GM10248 (cell line): ENCODE data around the gene STUB1.
A peak's percentile ranks its signal among the peaks of the same experiment; 100 is the strongest.

ENCODE experiments used
- CTCF ChIA-PET: fragments of 300-600 bp; sonication (Branson Sonifier 250); formaldehyde crosslinking; extraction: SDS; loops from one replicate; lab custom pipeline; 2021; ENCODE audit warnings: antibody characterized with exemption; lab: Yijun Ruan, JAX
- POLR2A ChIA-PET: fragments of 350-650 bp; sonication (Branson Sonifier 250); formaldehyde crosslinking; extraction: SDS; loops from one replicate; lab custom pipeline; 2020; ENCODE audit warnings: antibody characterized with exemption; lab: Yijun Ruan, JAX
- DNase-seq: peaks from one replicate; pipeline ENCODE4 v3.0.0; 2012; ENCODE audit errors: extremely low spot score
- CTCF ChIP-seq: IDR thresholded peaks from 2 replicates; pipeline ENCODE4 v1.5.1; 2012; ENCODE audit warnings: mild to moderate bottlenecking, low read depth; ENCODE audit errors: extremely low read depth, missing control alignments, control extremely low read depth

Gene STUB1

DNA sequence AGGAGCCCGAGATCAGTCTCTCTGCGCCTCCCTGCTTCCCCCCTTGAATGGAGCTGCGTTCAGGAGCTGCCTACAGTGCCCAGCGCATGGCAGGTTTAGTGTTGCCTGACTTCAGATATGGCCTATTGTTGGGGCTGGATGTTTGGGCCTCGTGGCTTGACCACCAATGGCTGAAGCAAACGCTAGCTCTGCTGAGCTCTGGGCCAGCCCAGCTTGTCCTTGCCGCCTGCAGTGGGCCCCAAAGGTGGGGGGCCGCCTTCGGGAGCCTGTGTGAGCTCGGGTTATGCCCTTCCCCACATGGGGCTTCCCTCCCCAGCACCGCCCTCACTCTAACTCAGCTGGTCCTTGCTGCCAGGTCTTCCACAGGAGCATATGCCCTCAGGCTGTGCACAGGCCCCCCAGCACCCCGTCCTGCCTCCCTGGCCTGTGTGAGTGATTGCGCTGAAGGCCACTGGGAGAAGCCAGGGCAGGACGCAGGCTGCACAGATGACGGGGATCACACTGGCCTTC lies 42.1 kb upstream of the STUB1 start:
- POLR2A ChIA-PET = no interaction called here
- DNase-seq = no peak
- no peak for TF ChIP-seq CTCF
- CTCF ChIA-PET = interaction anchor here (2.5 kb wide), 1 partner anchor 11 kb away, joined by 13 read pairs; the partner anchor contains the start of gene WDR90

GRCh38 chr16:638836-639235 lies 41.4 kb upstream of the STUB1 start:
- CTCF ChIA-PET = no interaction called here
- DNase-seq = no peak
- POLR2A ChIA-PET = no interaction called here
- no peak for TF ChIP-seq CTCF

DNA sequence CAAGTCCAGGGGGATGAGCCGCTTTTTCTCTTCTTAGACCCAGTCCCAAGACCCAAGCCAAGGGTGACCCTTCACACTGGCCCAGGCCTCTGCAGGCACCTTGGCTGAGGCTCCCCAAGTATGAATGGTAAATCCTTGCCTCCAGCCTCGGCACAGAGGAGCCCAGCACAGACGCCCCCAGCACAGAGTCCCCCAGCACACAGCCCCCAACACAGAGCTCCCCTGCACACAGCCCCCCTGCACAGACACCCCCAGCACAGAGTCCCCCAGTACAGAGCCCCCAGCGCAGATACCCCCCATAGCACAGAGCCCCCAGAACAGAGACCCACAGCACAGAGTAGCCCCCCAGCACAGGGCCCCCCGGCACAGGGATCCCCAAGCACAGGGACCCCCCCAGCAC lies 39.6 kb upstream of the STUB1 start:
- ChIA-PET POLR2A (no interaction called here), CTCF (no interaction called here)
- DNase-seq = no peak
- TF ChIP-seq CTCF = no peak

DNA sequence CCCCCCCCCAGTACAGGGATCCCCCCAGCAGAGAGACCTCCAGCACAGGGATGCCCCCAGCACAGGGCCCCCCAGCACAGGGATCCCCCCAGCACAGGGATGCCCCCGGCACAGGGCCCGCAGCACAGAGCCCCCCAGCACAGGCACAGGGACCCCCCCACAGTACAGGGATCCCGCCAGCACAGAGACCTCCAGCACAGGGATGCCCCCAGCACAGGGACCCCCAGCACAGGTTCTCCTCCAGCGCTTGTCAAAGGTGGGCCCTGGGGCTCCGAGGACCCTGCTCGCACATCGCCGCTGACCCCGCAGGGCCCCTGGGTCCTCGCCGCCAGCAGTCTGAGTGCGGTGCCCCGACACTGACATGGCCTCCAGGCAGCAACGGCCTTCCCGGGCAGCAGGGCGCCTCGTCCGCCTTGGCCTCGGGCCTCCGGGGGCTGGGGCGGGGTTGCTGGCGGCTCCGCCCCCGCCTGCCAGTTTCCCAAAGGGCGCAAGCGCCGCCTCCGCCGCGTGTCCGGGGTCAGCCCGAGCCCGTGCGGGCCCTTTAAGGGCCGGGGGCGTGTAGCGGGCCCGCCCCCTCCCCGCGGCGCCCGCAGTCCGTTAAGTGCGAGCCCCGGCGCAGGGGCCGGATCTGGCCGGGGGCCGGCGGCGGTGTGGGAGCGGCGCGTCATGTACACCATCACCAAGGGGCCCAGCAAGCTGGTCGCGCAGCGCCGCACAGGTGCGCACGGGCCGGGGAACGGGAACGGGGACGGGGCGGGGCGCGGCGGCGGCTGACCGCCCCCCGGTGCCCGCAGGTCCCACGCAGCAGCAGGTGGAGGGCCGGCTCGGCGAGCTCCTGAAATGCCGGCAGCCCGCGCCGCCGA lies 38.7 kb upstream of the STUB1 start, which contains the start of gene MCRIP2:
Gene MCRIP2, plus strand, starts transcription at position 503 of the 863 bp plus-strand sequence. Its CDS starts 164 bp downstream, at position 667.
- ChIA-PET POLR2A (interaction anchor here (1.1 kb wide), 1 partner anchor 32 kb away, joined by 3 read pairs; no protein-coding TSS in a partner anchor), CTCF (no interaction called here)
- DNase-seq = peak; percentile 92
- no peak for TF ChIP-seq CTCF

DNA sequence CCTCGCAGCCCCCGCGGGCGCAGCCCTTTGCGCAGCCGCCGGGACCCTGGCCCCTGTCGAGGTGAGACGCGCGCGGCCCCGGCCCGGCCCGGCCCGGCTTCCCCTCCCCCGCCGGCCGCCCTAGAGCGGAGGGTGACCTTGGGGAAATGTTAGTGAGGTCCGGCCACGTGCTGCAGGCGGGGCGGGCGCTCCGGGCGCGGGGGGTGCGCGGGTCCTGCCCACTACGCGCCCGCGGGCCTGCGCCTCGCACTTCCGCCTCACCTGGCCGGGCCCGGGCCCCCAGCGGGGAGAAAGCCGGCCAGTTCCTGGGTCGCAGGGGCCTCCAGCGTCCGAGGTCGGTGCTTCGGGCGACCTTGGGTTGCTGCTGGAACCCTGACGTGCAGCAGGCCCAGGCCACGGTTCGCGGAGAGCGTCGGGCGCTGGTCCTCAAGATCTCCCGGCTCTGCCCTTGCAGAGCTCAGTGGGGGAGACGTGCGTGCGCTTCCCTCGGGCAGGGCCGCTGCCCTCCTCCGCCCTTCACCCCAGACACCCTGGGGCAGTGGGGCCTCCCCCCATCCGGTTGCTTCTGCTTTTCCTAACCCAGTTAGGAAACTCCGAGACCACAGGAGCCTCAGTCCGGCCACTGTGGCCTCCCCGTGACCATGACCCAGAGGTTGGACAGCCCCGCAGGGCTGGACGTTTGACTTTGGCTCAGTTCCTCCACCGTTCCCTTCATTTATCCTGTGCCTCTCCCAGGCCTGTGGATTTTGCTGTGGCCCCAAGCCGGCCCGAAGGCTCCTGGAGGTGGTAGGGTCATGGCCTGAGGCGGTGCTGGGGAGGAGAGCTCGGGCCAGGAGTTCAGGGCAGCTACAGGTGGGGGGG lies 37.8 kb upstream of the STUB1 start:
- TF ChIP-seq CTCF = no peak
- peak; percentile 68 for DNase-seq
- ChIA-PET CTCF (interaction anchor here (1.4 kb wide), 1 partner anchor 10 kb away, joined by 3 read pairs; no protein-coding TSS in a partner anchor), POLR2A (interaction anchor here (1.1 kb wide), 2 partner anchors 31 to 216 kb away, joined by 3 read pairs; no protein-coding TSS in a partner anchor)

GRCh38 chr16:643050-643368 lies 37.2 kb upstream of the STUB1 start:
- CTCF ChIA-PET = interaction anchor here (1.4 kb wide), 1 partner anchor 9 kb away, joined by 3 read pairs; no protein-coding TSS in a partner anchor
- POLR2A ChIA-PET = interaction anchor here (1.1 kb wide), 1 partner anchor 217 kb away, joined by 3 read pairs; no protein-coding TSS in a partner anchor
- no peak for DNase-seq
- TF ChIP-seq CTCF = no peak
